ENCODE results near the gene TNFRSF1A. TPM values are rescaled to one million over a fixed set of nuclear protein-coding genes. Genes with fewer than 3 reads are reported as not detected.

The TNFRSF1A gene
- total RNA-seq (2022; extraction: Qiagen RNA extraction; ENCODE audit: low read depth), result 331 to 652 TPM (median 399 TPM) in 5 replicates

DNA sequence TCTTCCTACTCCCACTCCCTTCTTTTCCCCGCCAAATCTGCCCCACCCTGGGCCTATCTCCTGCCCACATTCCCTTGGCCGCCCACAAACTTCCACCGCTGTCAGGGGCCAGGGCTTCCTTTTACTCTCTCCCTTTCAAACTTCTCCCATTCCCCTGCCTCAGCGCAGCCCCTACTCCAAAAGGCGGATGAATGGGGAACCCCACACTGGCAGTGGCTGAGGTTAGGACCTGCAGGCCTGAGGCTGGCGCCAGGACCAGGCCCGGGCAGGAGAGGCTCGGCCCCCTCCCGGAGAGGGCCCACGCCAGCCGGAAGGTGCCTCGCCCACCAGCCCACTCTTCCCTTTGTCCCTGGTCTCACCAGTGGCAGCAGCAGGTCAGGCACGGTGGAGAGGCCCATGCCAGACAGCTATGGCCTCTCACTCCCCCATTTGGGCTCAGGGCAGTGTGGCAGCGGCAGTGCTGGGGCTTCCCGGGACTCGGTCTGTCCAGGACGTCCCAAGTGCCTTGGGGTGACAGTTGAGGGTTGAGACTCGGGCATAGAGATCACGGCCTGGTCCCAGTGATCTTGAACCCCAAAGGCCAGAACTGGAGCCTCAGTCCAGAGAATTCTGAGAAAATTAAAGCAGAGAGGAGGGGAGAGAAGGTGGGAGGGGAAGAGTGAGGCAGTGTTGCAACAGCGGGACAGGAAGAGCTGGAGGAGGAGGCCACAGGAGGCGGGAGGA is at the start of gene TNFRSF1A:
Gene TNFRSF1A, minus strand, starts transcription at position 660 of the 723 bp plus-strand sequence. Its CDS starts 262 bp downstream, at position 398.

DNA sequence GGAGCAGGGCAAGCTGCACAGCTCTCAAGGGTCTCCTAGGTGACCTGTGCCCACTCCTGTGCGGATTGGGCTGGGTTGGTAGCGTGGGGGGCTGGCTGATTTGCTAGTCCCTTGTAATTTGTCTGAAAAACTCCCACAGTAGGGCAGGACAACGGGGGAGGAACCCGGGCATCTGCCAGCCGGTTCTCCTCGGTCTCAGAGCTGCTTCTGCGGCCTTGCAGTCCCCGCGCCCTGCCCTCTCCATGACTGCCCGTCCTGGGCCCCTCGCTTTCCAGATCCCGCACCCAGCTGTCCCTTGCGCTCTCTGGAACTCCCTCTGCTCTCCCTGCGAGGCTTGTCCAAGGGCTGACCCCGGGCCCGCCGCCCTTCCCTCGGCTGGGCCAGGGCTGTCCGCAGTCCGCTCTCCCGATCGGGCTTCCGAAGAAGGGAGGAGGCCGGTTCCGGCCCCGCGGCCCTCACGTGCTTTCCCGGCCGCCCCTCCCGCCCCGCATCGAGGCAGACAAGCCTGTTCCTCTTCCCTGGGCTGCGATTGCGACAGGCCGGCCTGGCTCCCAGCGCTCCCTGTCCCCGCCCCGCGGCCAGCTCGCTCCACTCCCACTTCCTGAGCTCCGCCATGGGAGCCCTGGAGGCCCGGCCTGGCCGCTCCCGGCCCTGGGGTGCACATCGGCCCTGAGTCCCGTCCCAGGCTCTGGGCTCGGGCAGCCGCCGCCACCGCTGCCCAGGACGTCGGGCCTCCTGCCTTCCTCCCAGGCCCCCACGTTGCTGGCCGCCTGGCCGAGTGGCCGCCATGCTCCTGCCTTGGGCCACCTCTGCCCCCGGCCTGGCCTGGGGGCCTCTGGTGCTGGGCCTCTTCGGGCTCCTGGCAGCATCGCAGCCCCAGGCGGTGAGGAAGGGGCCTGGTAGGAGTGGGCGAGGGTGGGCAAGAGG is 42.0 kb upstream of the TNFRSF1A start, which contains the start of gene LTBR:
Gene LTBR, plus strand, starts transcription at position 591 of the 927 bp plus-strand sequence. Its CDS starts 197 bp downstream, at position 788.

DNA sequence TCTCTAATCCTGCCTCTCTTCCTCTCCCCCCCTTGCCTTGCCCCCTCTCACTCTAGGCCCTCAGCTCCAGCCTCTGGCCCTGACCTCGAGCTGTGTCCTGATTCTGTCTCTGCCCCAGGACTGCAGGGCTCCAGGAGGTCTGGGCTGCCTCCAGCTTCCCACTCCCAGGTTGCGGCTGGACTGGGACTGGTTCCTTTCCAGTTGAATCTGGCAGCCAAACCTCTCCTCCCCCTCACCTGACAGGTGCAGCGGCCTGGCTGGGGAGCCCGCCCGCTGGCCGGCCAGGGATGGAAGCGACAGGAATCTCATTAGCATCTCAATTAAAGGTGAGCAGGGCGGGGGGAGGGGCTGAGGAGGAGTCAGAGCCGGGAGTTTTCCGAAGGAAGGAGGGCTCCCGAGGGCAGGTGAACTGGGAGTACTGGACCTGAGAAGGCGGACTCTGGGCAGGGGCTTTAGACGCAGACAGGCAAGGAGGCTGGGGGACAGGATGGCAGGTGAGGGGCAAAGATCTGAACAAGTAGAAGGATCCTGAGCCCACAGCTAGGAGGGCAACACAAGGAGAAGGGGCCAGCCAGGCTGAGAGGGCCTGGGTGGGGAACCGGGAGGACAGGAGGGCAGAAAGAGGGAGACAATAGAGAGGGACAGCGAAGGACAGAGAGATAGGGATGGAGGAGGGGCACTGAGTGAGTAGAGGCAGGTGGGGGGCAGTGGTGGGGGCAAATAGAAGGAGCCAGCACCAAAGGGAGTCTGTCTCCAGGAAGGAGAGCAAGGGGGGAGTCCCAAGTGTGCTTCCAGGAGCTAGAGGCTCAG is 33.6 kb upstream of the TNFRSF1A start, which contains the start of gene SCNN1A:
Gene SCNN1A, minus strand, starts transcription at position 295 of the 810 bp plus-strand sequence. CDS start 780 bp downstream, outside the sequence.

Other genes with a start within 250 kb of the TNFRSF1A start
- 0.14 to 0.46 TPM (median 0.26 TPM) in 5 replicates for gene VWF, start 217.4 kb downstream of the TNFRSF1A start, total RNA-seq (2022; extraction: Qiagen RNA extraction; ENCODE audit: low read depth)
- gene CD9, start 141.7 kb downstream of the TNFRSF1A start, total RNA-seq (2022; extraction: Qiagen RNA extraction; ENCODE audit: low read depth), result 229 to 259 TPM (median 235 TPM) in 5 replicates
- gene PLEKHG6, start 31.4 kb downstream of the TNFRSF1A start, total RNA-seq (2022; extraction: Qiagen RNA extraction; ENCODE audit: low read depth), result 0.07 to 0.31 TPM (median 0.20 TPM) in 5 replicates
- gene SCNN1A, start 33.5 kb upstream of the TNFRSF1A start, total RNA-seq (2022; extraction: Qiagen RNA extraction; ENCODE audit: low read depth), result 3.9 to 5.3 TPM (median 4.0 TPM) in 5 replicates
- 165 to 195 TPM (median 177 TPM) in 5 replicates for gene LTBR, start 42.1 kb upstream of the TNFRSF1A start, total RNA-seq (2022; extraction: Qiagen RNA extraction; ENCODE audit: low read depth)
- not detected in 5 replicates for gene CD27, start 102.9 kb upstream of the TNFRSF1A start, total RNA-seq (2022; extraction: Qiagen RNA extraction; ENCODE audit: low read depth)
- gene TAPBPL, start 110.0 kb upstream of the TNFRSF1A start, total RNA-seq (2022; extraction: Qiagen RNA extraction; ENCODE audit: low read depth), result 2.8 to 4.5 TPM (median 3.7 TPM) in 5 replicates
- 9.3 to 12.7 TPM (median 11.5 TPM) in 5 replicates for gene VAMP1, start 128.6 kb upstream of the TNFRSF1A start, total RNA-seq (2022; extraction: Qiagen RNA extraction; ENCODE audit: low read depth)
- 295 to 330 TPM (median 316 TPM) in 5 replicates for gene MRPL51, start 151.2 kb upstream of the TNFRSF1A start, total RNA-seq (2022; extraction: Qiagen RNA extraction; ENCODE audit: low read depth)
- 66.6 to 79.8 TPM (median 73.5 TPM) in 5 replicates for gene NCAPD2, start 152.0 kb upstream of the TNFRSF1A start, total RNA-seq (2022; extraction: Qiagen RNA extraction; ENCODE audit: low read depth)
- 7,428 to 9,230 TPM (median 8,815 TPM) in 5 replicates for gene GAPDH, start 192.4 kb upstream of the TNFRSF1A start, total RNA-seq (2022; extraction: Qiagen RNA extraction; ENCODE audit: low read depth)
- gene IFFO1, start 214.0 kb upstream of the TNFRSF1A start, total RNA-seq (2022; extraction: Qiagen RNA extraction; ENCODE audit: low read depth), result 2.3 to 3.1 TPM (median 2.7 TPM) in 5 replicates
- gene NOP2, start 226.2 kb upstream of the TNFRSF1A start, total RNA-seq (2022; extraction: Qiagen RNA extraction; ENCODE audit: low read depth), result 105 to 121 TPM (median 110 TPM) in 5 replicates

All from A549 treated with DMSO at 1 μM for 4 hours (cell line).